Stimulated activated CD8-positive, alpha-beta memory T cell treated with anti-CD3 and anti-CD28 coated beads, Interleukin-12 subunit alpha, Interleukin-12 subunit beta, amount 100 ng/mL, for 24 hours (primary cell): ENCODE results near the gene GFRA1.

ENCODE experiments used
- DNase-seq: peaks from one replicate; pipeline ENCODE4 v3.0.0-alpha.2; 2020; ENCODE audit errors: extremely low read depth

GFRA1 gene, protein sequence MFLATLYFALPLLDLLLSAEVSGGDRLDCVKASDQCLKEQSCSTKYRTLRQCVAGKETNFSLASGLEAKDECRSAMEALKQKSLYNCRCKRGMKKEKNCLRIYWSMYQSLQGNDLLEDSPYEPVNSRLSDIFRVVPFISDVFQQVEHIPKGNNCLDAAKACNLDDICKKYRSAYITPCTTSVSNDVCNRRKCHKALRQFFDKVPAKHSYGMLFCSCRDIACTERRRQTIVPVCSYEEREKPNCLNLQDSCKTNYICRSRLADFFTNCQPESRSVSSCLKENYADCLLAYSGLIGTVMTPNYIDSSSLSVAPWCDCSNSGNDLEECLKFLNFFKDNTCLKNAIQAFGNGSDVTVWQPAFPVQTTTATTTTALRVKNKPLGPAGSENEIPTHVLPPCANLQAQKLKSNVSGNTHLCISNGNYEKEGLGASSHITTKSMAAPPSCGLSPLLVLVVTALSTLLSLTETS

DNA sequence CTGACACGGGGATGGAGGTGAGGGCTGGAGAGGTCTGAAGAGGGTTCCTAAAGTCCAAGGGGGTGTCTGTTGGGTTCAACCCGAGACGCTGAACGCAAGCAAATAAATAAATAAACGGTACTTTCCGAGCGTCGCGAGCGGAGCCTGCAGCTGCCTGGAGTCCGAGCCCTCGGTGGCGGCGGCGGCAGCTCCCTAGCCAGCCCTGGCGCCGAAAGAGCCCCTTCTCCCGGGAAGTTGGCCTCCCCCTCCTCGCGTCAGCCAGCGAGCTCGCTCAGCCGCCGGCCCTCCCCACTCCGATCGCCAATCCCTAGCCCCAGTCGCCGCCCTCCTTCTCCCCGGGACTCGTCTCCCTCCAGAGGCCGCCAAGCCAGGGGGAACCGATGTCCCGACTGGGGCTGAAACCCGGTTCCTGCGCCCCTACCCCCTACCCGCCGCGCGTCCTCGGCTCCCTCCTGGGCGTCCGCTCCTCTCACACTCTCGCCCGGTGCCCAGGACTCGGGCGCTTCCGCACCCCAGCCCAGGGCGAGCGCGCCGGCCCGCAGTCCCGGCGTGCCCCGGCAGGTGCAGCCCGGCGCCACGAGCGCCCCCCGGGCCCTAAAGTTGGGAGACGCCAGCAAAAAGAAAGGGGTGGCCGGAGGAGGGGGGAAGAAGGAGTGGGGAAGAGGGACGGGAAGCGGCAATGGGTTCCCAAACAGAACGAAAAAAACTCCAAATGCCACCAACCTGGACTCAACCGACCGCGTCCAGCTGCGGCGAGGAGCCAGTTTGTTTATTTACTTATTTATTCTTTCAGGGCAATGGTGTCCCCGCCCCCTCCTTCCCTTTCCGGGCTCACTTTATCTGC is at the start of gene GFRA1:
TSS of gene GFRA1 (minus strand) at position 767 of the 844 bp plus-strand sequence. CDS start 1,177 bp downstream, outside the sequence.
- no peak for DNase-seq

DNA sequence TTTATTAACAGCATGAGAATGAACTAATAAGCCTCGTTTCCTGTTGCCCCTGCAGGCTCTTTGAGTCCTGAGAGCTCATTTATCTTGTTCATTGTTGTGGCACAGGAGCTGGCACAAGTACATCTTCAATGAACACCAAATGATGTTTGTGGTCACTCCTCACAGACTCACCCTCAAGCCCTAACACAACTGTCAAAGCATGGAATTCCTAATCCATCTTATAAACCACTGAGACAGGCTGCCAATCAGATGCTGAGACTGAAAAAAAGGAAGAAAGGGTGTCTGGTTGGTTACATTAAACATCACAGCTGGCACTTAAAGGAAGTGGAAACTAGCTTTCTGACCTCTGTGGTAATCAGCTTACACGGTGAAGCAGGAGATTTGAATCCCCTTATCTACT is 43.5 kb upstream of the GFRA1 start:
- DNase-seq: no peak

DNA sequence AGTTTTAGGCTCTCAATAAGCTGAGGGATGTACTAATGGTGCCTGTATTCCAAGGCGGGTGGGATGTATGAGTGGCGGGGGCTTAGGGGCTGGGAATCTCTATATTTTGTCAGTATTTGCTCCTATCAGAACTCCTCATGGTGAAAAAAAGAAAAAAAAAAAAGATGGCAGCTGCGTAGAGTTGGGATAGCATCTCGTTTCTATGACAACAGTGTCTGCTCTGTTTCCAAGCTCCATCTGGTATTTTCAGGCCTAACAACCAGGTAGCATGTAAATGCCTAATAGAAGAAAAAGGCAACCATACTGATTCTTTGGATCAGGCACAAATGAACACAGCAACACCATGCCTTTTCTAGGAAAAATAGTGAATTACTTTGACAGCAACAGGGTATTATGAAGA is 39.5 kb upstream of the GFRA1 start:
- no peak for DNase-seq

DNA sequence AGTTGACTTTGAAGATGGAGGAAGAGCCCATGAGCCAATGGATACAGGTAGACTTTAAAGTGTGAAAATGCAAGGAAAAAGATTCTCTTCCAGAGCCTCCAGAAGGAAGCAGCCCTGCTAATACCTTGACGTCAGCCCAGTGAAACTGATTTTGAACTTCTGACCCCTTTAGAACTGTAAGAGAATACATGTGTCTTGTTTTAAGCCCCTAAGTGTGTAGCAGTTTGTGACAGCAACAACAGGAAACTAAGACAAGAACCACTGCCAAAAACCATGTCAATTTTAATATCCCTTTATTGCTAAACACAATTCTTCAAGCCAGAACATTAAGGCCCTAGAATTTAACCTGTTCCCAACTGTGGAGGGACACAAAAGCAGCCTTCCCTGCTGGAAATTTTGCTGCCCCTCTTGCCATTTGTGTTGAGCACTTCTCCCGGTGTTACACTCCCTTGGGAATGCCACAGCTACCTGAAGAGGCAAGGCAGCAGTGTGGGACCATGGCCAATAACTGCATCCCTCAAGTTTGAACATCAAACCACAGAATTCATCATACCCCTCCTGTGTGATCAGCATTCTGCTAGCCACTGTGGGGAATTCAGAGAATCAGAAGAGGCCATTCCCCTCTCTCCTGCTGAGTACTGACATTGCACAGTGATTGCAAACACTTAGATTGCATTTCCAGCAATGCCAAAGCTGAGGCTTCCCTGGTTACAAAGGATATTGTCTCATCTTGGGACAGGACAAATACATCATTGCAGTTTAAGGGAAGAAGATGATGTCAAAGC is 38.9 kb upstream of the GFRA1 start:
- DNase-seq: no peak

DNA sequence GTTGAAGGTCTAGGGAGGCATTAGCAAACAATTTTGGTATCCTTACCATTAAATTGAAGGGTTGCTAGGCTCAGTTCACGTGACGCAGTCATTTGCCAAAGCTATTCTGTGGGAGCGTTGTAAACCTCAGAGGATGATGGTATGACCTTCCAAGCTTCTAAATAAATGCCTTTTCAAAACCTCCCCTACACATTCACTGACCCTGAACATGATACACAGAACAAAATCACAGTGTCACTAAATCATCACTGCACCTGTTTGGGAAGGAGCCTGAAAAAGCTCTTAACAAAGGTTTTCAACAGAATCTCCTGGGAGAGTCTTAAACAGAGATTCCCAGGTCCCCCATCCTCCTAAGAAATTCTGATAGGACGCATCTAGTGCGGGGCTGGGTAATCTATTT is 38.0 kb upstream of the GFRA1 start:
- DNase-seq: no peak

DNA sequence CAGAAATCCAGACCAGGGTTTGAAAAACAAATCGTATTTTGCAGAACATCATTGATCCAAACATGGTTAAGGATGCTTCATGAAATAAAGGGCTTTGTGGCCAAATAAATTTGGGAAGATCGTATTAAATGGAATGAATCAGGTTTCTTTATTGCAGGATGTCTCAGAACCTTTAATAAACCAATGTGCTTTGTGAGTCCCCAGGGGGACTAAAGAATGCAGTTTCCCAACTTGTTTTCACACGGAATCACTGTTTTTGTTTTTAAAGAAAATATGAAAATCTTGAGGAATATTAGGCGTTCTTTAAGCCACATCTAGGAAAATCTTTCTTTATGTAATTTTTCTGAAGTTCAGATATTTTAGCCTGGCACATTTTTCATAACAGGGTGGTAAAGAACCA is 34.4 kb upstream of the GFRA1 start:
- DNase-seq: no peak

DNA sequence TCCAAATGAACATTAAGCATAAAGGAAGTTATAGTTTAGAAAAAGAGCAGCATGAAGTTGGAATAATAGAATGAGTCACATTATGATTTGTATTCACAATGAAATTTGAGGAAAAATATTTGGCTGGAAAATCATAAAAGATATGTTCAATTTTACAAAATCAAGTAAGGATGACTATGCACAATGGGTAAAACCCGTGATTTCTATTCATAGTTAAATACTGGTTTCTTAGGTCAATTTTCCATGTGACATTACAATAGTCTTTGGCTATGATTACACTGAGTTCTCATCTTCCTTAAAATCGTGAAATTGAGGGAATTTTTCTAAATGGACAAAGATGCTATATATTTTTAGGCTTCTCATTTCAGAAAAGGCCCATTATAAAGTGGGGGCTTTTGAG is 33.8 kb upstream of the GFRA1 start:
- DNase-seq: no peak

DNA sequence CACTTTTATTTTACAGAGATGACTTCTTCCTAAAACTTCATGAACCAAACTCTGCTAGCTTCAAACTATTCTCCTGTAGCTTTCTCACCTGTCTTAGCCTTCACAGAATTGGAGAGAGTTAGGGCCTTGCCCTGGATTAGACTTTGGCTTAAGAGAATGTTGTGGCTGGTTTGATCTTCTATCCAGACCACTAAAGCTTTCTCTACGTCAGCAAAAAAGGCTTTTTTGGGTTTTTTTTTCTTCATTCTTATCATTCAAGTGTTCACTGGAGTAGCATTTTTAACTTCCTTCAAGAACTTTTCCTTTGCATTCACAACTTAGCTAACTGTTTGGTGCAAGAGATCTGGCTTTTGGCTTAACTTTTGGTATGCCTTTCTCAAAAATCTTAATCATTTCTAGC is 31.9 kb upstream of the GFRA1 start:
- DNase-seq: no peak

DNA sequence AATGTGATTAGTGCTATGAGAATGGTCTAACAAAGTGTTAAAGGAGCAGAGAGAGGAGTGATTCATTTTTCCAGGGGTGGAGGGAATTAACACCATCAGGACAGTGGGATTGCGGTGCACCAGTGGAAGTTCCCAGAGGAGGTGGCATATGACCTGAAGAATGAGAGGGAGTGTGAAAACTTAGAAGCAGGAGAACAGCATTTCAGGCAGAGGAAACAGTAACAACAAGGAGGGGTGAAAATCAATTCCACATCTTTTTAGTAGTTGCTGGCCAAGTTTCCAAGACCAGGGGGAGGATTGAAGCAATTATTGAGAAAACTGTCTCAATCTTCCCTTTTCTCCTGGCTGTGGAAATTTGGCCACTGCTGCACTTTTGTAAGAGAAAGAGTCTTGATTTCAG is 27.5 kb upstream of the GFRA1 start:
- DNase-seq: no peak

DNA sequence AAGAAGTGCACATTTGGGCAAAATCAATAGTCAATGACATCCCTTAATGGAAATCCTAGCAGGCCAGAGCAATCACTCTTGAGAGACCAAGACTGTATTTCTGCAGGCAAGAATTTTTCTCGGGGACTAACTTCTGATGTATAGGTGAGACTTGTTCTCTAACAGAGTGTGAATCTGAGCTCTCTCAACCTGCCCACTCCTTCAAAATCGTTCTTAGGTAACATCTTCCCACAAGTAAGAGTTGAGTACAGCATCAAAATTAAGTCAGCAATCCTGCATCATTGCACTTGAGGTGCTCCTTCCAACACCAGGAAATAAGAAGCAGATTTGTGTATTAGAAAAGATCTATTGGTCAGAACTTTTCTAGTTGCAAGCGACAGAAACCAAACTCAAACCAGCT is 25.6 kb upstream of the GFRA1 start:
- DNase-seq: no peak

DNA sequence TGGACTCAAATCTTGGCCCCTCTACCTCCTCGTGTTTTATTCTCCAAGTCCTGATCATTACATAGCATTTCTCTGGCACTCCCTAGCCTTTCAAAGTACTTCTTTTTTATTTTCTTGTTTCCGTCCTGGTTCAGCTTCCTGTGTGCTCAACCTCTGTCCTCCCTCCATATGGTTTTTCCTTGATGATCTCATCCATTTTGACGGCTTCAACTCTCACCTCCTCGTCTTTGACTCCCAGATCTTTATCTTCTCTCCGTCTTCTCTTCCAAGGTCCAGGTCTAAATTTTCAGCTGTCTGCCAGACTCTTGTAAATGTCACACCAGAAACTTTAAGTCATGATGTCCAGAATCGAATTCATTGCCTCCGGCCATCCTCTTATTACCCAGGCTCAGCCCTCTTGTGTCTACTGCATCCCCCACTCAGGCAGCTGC is 23.3 kb upstream of the GFRA1 start:
- no peak for DNase-seq

DNA sequence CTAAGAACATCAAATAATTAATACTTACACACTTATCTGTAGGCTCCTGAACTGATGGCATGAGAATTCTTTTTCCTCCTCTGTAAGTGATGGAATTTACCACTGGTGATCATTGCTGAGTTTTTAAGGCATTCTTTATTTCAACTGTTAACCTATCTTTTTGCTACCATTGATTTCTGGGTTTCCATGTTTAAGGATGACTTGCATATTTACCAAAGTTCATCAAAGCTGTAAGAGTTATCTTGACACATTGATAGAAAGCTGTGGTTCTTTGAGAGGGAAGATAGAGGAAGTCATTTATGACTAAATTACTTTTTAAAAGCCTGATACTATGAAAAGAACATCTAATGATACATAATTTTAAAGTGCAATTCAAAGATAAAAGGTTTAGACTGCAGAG is 19.5 kb upstream of the GFRA1 start:
- DNase-seq: no peak

DNA sequence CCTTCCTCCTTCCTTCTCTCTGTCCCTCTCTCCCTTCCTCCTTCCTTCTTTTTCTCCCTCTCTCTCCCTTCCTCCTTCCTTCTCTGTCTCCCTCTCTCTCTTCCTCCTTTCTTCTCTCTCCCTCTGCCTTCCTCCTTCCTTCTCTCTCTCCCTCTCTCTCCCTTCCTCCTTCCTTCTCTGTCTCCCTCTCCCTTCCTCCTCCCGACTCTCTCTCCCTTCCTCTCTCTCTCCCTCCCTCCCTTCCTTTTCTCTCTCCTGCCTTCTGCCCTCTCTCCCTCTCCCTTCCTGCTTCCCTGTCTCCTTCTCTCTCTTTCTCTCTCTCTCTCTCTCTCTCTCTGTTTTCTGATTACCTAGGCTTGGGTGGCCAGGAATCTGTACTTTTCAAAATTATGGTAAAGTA is 16.6 kb upstream of the GFRA1 start:
- no peak for DNase-seq

DNA sequence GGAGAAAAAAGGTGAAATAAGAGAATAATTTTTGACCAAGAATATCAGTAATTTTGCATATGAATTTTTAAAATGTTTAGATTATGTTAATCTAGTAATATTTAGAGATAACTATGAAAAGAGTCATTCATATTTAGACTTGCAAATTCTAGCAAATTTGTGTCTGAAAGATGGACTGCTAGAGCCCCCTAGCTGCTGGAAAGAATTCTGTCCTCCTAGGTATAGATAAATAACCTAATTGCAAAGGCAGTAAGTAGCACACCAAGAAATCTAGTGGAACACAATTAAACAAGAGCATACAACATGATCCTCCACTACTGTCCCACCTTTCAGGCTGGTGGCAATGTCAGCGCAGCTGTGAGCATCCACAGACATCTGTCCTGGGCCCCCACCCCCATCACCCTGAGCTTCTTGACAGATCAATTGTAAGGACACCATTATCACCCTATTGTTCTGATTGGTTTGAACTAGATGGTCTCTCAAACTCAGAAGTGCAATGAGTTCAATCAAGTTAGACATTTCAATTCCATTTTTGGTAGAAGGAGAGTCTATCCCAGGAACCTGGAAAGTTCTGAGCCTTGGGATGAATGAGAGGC is 15.0 kb upstream of the GFRA1 start:
- no peak for DNase-seq

DNA sequence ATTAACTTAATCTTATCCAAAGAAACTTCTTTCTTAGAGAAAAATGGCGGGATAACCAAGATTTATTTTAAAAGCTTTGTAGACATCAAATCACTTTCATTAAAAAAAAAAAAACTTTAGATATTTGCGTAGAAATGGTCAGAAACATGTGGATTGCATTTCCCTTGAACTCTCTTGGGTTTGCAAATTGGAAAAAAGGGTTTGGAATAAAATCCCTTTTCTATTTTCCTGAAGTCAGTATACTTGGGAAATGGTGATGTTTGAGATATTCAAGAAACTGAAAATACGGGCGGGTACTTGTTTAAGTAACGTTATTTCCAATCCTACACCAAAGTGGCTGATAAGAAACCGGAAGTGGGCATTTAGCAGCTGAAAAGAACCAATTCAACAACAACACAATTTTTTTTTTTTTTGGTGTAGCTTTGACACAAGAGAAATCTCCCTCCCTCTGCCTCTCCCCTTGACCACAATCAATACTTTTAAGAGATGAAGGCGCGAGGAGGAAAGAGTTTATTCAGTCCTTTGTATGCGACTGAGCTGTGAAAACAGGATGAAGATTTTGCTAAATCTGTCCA is 13.7 kb upstream of the GFRA1 start:
- DNase-seq: no peak

DNA sequence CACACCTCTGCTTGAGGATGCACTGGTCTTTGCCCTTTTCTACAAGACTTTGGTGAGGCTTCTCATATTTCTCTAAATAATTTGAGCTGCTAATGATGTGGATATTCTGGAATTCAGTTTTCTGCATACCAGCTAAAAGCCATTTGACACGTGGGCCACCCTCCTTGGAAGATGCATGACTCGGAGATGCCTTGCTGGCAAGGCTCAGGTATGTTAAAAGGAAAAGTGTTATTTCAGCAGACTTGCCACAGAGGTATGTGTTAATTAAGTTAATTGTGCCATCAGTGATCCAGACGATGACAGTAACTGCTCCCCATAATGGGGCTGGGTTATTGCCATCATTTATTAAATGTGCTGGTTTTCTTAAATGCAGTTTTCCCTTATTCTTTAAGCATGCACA is 8.8 kb upstream of the GFRA1 start:
- DNase-seq: no peak

DNA sequence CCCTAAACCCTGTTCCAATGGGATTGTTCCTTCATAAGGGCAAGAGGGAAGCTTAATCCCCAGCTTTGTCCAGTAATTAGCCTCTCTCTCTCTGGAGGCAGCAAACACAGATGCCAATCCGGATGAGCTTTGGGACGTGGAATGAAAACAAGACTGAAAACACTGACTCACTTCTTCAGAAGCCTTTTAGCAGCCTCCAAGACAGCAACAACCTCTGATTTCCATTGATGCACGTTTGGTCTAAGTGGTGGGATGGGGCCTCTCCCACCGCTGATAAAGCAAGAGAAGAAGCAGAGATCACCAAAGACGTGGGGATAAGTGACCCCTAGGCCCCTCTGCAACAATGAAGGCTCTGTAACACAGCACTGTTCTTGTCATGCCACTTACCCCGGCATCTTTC is 5.8 kb upstream of the GFRA1 start:
- no peak for DNase-seq

DNA sequence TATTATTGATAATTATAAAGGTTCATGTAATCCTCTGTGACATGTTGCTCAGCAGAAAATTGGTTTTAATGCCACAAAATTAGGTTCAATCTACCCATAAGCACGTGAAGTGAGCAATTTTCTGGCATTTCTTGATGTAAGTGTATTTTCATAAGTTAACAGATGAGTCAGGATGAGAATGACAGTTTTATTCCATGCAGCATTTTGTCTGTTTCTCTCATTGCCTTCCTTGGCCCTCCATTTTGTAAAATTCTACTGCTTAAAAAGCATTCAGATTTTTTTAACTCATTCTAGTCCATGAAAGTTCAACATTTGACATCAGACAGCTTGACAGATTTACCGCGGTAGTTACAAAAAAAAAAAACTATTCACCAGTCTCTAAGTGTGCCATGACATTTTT is 4.0 kb upstream of the GFRA1 start:
- no peak for DNase-seq

DNA sequence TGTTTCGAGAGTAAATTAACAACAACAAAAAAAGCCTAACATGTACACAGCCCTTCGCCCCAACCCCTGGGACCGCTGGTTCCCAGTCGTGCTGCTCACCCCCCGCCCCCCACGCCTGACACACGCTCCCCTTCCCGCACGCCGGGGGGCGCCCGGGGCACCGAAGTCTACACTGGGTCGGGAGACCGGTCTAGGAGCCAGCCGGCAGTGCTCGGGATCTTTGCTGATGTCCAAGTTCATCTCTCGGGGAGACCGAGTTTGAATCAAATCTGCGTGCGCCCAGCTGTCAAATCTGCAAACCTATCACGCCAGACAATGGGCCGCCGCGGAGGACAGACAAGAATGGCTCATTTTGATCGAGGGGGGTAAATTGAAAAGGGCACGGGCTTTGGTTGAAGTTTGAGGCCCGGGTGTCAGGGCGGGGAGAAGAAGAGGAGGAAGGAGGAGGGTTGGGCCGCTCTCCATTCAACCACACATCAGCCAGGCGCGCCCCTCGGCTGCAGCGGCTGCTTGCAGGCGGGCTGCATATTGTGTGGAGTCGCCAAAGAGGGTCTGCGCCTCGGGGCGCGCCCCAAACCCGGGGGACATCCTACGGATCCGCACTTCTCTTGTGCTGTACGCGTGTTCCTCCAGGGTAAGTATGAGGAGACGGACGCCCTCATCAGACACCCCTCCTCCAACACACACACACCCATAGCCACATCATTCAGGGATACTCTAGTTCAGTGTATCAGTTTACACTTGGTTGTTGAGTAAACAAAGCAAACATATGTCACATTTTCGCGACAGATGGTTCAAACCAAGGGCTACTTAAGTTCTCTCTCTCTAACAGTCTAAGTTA is 1.3 kb upstream of the GFRA1 start:
- DNase-seq: no peak

DNA sequence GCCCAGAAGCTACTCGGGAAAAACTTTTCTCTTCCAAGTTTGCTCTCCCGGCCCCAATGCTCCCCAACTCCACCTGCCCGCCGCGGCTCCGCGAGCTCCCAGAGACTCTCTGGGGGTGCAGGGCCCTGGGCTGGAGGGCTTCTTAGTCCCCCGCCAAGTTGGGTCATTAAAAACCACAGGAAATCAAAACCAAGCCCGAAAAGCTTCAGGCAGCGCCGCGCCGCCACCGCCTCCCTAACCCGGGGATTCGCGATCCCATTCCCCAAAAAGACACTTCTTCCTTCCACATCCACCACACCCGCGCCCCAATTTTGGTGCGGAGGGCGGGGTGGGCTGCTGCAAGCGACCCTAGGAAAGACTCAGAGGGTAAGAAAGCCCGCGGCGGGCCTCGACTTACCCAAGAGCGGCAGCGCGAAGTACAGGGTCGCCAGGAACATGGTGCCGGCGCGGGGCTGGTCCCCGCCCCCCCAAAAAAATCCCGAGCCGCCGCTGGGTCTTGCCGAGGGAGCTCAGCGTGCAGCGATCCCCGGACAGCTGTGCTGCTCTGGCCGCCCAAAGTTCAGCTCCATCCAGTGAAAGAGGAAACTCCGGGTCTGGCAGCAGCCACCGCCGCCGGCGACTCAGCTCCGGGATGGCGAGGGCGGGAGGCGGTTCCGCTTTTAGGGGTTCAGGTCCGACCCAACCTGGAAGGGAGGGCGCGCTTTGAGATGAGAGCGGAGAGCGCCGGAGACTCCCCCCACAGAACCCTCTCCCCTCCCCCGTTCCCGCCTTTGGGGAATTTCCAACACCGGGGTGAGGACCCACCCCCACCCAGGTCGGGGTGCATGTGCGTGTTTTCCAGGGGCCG is 1.2 kb downstream of the GFRA1 start:
- no peak for DNase-seq
